H1 (cell line): ENCODE data around the gene VSIG10. TPM values are rescaled to one million over a fixed set of nuclear protein-coding genes. Genes with fewer than 3 reads are reported as not detected.

Experiments
- CTCF ChIA-PET: fragments of 300-600 bp; sonication (Branson Sonifier 250); formaldehyde crosslinking; loops from one replicate; lab custom pipeline; 2021; ENCODE audit not compliant: partially characterized antibody; lab: Charles Lee
- POLR2A ChIA-PET: fragments of 300-600 bp; sonication (Branson Sonifier 250); formaldehyde crosslinking; loops from one replicate; lab custom pipeline; 2021; ENCODE audit warnings: inconsistent platforms; ENCODE audit not compliant: partially characterized antibody; lab: Charles Lee
- DNase-seq, 2 experiments: peaks; one replicate each; pipeline versions ENCODE4 v3.0.0 to v3.0.0-alpha.2; 2010 to 2022; ENCODE audit warnings: low spot score in 2 of 2, low read depth in 1 of 2, mixed read lengths in 1 of 2
- FAIRE-seq: peaks from 2 replicates; lab custom pipeline; 2011; peaks lifted over from hg19 to GRCh38; lab: Jason Lieb, UNC
- H2AFZ ChIP-seq: 2 replicates; pipeline ENCODE4 v1.8.1; 2012; ENCODE audit warnings: low read length, inconsistent platforms
- H2AK5ac ChIP-seq: 2 replicates; pipeline ENCODE4 v1.6.1; 2013; ENCODE audit warnings: low read depth, low read length
- H2BK120ac ChIP-seq: replicated peaks from 2 replicates; pipeline ENCODE3; 2013; ENCODE audit warnings: low read depth, low read length, inconsistent platforms
- H2BK12ac ChIP-seq: 2 replicates; pipeline ENCODE4 v1.6.1; 2013; ENCODE audit warnings: low read depth, low read length
- H2BK15ac ChIP-seq: 2 replicates; pipeline ENCODE4 v1.6.1; 2013; ENCODE audit warnings: low read length
- H2BK20ac ChIP-seq: 2 replicates; pipeline ENCODE4 v1.6.1; 2013; ENCODE audit warnings: low read length
- H2BK5ac ChIP-seq: 2 replicates; pipeline ENCODE4 v1.6.1; 2013; ENCODE audit warnings: low read depth, low read length
- H3K14ac ChIP-seq: 2 replicates; pipeline ENCODE4 v1.6.1; 2013; ENCODE audit warnings: inconsistent platforms; ENCODE audit not compliant: insufficient read length
- H3K18ac ChIP-seq: 2 replicates; pipeline ENCODE4 v1.6.1; 2013; ENCODE audit warnings: low read length; ENCODE audit errors: extremely low read depth
- H3K23ac ChIP-seq: 2 replicates; pipeline ENCODE4 v1.6.1; 2013; ENCODE audit warnings: inconsistent platforms; ENCODE audit not compliant: insufficient read length
- H3K23me2 ChIP-seq: 2 replicates; pipeline ENCODE4 v1.6.1; 2013; ENCODE audit warnings: low read depth, low read length
- H3K27ac ChIP-seq: 2 replicates; pipeline ENCODE4 v1.6.1; 2011; ENCODE audit warnings: low read depth, low read length, inconsistent platforms
- H3K27me3 ChIP-seq, 4 experiments: replicated peaks in 1 of 4; 1 replicate in 1 of 4; 2 replicates in 3 of 4; pipeline versions ENCODE4 v1.6.1 to v1.8.1; 2011 to 2013; ENCODE audit warnings: low read length in 3 of 4, mild to moderate bottlenecking in 3 of 4, inconsistent platforms in 2 of 4, mixed read lengths in 2 of 4, moderate library complexity in 1 of 4; ENCODE audit not compliant: control insufficient read depth in 3 of 4, insufficient read depth in 3 of 4; ENCODE audit errors: extremely low read depth in 1 of 4
- H3K36me3 ChIP-seq, 4 experiments: 2 replicates each; pipeline versions ENCODE4 v1.6.1 to v1.8.1; 2011 to 2013; ENCODE audit warnings: mild to moderate bottlenecking in 4 of 4, low read length in 3 of 4, moderate library complexity in 2 of 4, control low read depth in 1 of 4, inconsistent platforms in 1 of 4; ENCODE audit not compliant: insufficient read depth in 4 of 4, control insufficient read depth in 2 of 4
- H3K4ac ChIP-seq: replicated peaks from 2 replicates; pipeline ENCODE3; 2013; ENCODE audit warnings: low read length, low read depth, mixed read lengths, inconsistent platforms; ENCODE audit not compliant: insufficient read length
- H3K4me1 ChIP-seq, 4 experiments: replicated peaks in 1 of 4; 1 replicate in 1 of 4; 2 replicates in 3 of 4; pipeline versions ENCODE4 v1.6.1 to v1.8.1; 2011 to 2013; ENCODE audit warnings: low read length in 3 of 4, inconsistent platforms in 2 of 4, mixed read lengths in 1 of 4; ENCODE audit not compliant: insufficient read depth in 4 of 4, control insufficient read depth in 3 of 4
- H3K4me2 ChIP-seq, 2 experiments: 2 replicates each; pipeline versions ENCODE4 v1.6.1 to v1.8.1; 2011 to 2013; ENCODE audit warnings: low read depth in 2 of 2, low read length in 2 of 2, control low read depth in 1 of 2, inconsistent platforms in 1 of 2, mild to moderate bottlenecking in 1 of 2; ENCODE audit not compliant: insufficient read depth in 1 of 2
- H3K4me3 ChIP-seq, 4 experiments: fragments of 200-600, 300-600 bp in 1 of 4; sonication (generic), shearing (Covaris generic), sonication (Bioruptor Twin) in 1 of 4; 2 replicates each; pipeline versions ENCODE4 v1.5.1 to v1.8.1; 2011 to 2016; ENCODE audit warnings: low read length in 4 of 4, low read depth in 3 of 4, control low read depth in 2 of 4, inconsistent platforms in 2 of 4, mild to moderate bottlenecking in 2 of 4, mixed read lengths in 1 of 4, moderate library complexity in 1 of 4; ENCODE audit not compliant: insufficient read depth in 2 of 4; ENCODE audit errors: extremely low read depth in 1 of 4
- H3K56ac ChIP-seq: replicated peaks from 2 replicates; pipeline ENCODE3; 2013; ENCODE audit warnings: low read depth, mild to moderate bottlenecking, mixed read lengths, low read length, inconsistent platforms; ENCODE audit not compliant: insufficient read length
- H3K79me1 ChIP-seq: 2 replicates; pipeline ENCODE4 v1.6.1; 2013; ENCODE audit warnings: low read depth, low read length, control low read depth
- H3K79me2 ChIP-seq, 2 experiments: 2 replicates each; pipeline versions ENCODE4 v1.6.1 to v1.8.1; 2012 to 2013; ENCODE audit warnings: low read length in 2 of 2, mild to moderate bottlenecking in 2 of 2, inconsistent platforms in 1 of 2; ENCODE audit not compliant: insufficient read depth in 2 of 2, control insufficient read depth in 1 of 2
- H3K9ac ChIP-seq, 4 experiments: replicated peaks in 1 of 4; 1 replicate in 1 of 4; 2 replicates in 3 of 4; pipeline versions ENCODE4 v1.6.1 to v1.8.1; 2011 to 2013; ENCODE audit warnings: low read depth in 3 of 4, low read length in 3 of 4, control low read depth in 2 of 4, mild to moderate bottlenecking in 2 of 4, moderate library complexity in 2 of 4, inconsistent platforms in 1 of 4; ENCODE audit errors: extremely low read depth in 1 of 4
- H3K9me3 ChIP-seq, 2 experiments: 2 replicates each; pipeline versions ENCODE4 v1.6.1 to v1.8.1; 2012 to 2013; ENCODE audit warnings: mild to moderate bottlenecking in 2 of 2, moderate library complexity in 2 of 2, control low read depth in 1 of 2, inconsistent platforms in 1 of 2, low read depth in 1 of 2, low read length in 1 of 2, mixed read lengths in 1 of 2; ENCODE audit not compliant: insufficient read depth in 2 of 2
- H4K20me1 ChIP-seq, 2 experiments: replicated peaks in 1 of 2; 2 replicates each; pipeline versions ENCODE3 to v1.8.1; 2011 to 2013; ENCODE audit warnings: inconsistent platforms in 2 of 2, low read length in 2 of 2, mild to moderate bottlenecking in 1 of 2; ENCODE audit not compliant: insufficient read depth in 2 of 2, control insufficient read depth in 1 of 2
- H4K5ac ChIP-seq: 2 replicates; pipeline ENCODE4 v1.6.1; 2013; ENCODE audit warnings: low read length, low read depth, mixed read lengths, inconsistent platforms; ENCODE audit not compliant: insufficient read length
- H4K8ac ChIP-seq: 2 replicates; pipeline ENCODE4 v1.8.0; 2013; ENCODE audit warnings: mild to moderate bottlenecking, moderate library complexity, low read length, inconsistent platforms; ENCODE audit not compliant: insufficient read depth; ENCODE audit errors: extremely low read depth
- H4K91ac ChIP-seq: replicated peaks from 2 replicates; pipeline ENCODE3; 2013; ENCODE audit warnings: low read length, mixed read lengths, inconsistent platforms; ENCODE audit not compliant: insufficient read length
- CEBPB ChIP-seq: IDR thresholded peaks from 2 replicates; pipeline ENCODE4 v1.6.1; 2012; ENCODE audit warnings: low read depth, low read length
- CHD1 ChIP-seq: IDR thresholded peaks from 2 replicates; pipeline ENCODE4 v1.6.1; 2012; ENCODE audit warnings: low read depth, low read length, improper control_type of control experiment
- HDAC6 ChIP-seq: IDR thresholded peaks from one replicate; pipeline ENCODE4 v1.7.1; 2012; ENCODE audit warnings: low read depth, mild to moderate bottlenecking, inconsistent platforms, low read length, moderate library complexity
- MAFK ChIP-seq: IDR thresholded peaks from 2 replicates; pipeline ENCODE4 v1.6.1; 2012; ENCODE audit warnings: low read depth, mild to moderate bottlenecking, improper control_type of control experiment, low read length
- RNF2 ChIP-seq: fragments of 200-900, 300-1000 bp; sonication (generic); IDR thresholded peaks from 2 replicates; pipeline ENCODE4 v1.7.1; 2016; ENCODE audit warnings: borderline replicate concordance, low read depth, mild to moderate bottlenecking, antibody characterized with exemption, low read length; ENCODE audit not compliant: poor library complexity, severe bottlenecking; ENCODE audit errors: missing control alignments
- RXRA ChIP-seq: IDR thresholded peaks from 2 replicates; pipeline ENCODE4 v1.6.1; 2011; ENCODE audit warnings: low read depth, mild to moderate bottlenecking, low read length, moderate library complexity; ENCODE audit not compliant: insufficient read depth
- WGBS, 2 experiments: shearing (Covaris generic) in 1 of 2; methylation state at CpG; one replicate each; pipeline versions ENCODE4 v1.1.6 to v1.1.7; 2013 to 2015; ENCODE audit warnings: low lambda C conversion rate in 2 of 2, mixed read lengths in 2 of 2, inconsistent platforms in 1 of 2, low coverage in 1 of 2, missing lambda C conversion rate in 1 of 2; ENCODE audit not compliant: insufficient replicate concordance in 2 of 2, insufficient coverage in 1 of 2, insufficient read length in 1 of 2; ENCODE audit errors: extremely low coverage in 1 of 2, missing lambda C conversion rate in 1 of 2; 5-methylcytosine and 5-hydroxymethylcytosine counted together
- polyA plus RNA-seq, 7 experiments: library from polyadenylated mRNA; depleted of rRNA in 3 of 7; stranded (reverse) in 5 of 7; unstranded in 2 of 7; fragments of >200 nt in 5 of 7; fragments of 200-250 nt in 2 of 7; gene quantifications; 1 replicate in 5 of 7; 2 replicates in 1 of 7; 4 replicates in 1 of 7; pipeline versions ENCODE4 v1.2.1 to v1.2.3, GENCODE V29; 2011 to 2013; ENCODE audit warnings: missing spikeins in 2 of 7, mixed read lengths in 2 of 7
- total RNA-seq: library from RNA; stranded (reverse); fragmentation: NEBNext Ultra II Directional; extraction: Animal tissue kit (Norgen Biotek cat#: 25700); gene quantifications from 2 replicates; pipeline ENCODE4 v1.2.1, GENCODE V29; 2021

The VSIG10 gene
- total and polyA plus RNA-seq, 2 of the 8 experiments (the other 6 are each of a cell fraction or from before 2014, with no cell fraction given), result 34.4 to 93.6 TPM

GRCh38 chr12:118052324-118053070 lies 51.3 kb downstream of the VSIG10 start:
- H3K9me3 ChIP-seq, result no peaks in the 10 kb centered on the region
- no peak overlapping the region for H3K14ac ChIP-seq
- POLR2A ChIA-PET, result interaction anchor here (2.2 to 3.7 kb wide), 2 partner anchors 9 kb away, joined by 6 to 16 read pairs; partner anchors contain the start of gene WSB2
- no peak overlapping the region for H4K91ac ChIP-seq
- H2BK5ac ChIP-seq, result no peak overlapping the region; the same call in 1 of the 2 replicates
- no peak overlapping the region for H3K4me2 ChIP-seq
- H3K4me1 ChIP-seq, result no peaks in the 10 kb centered on the region; a peak in 1 of 7 replicates
- peaks cover 4% of the 10 kb centered on the region in 2 experiments for H4K20me1 ChIP-seq
- FAIRE-seq (no peak), DNase-seq (no peak)
- H3K27me3 ChIP-seq, result no peaks in the 10 kb centered on the region
- CTCF ChIA-PET, result interaction anchor here (1.8 to 5.8 kb wide), 2 partner anchors 13 to 129 kb away, joined by 4 to 49 read pairs; no protein-coding TSS in a partner anchor
- H3K23me2 ChIP-seq, result no peaks in the 10 kb centered on the region
- no peak overlapping the region for H2BK15ac ChIP-seq
- no peak overlapping the region; a peak in 1 of 7 replicates for H3K9ac ChIP-seq
- WGBS, 2 experiments, result 92% methylated on average over 14 of the region's 14 CpGs; no CpG with 5 or more reads in 1 of the 2 experiments
- TF ChIP-seq RXRA (no peak), MAFK (no peak), CEBPB (peak; percentile 6; the same call in 1 of the 2 replicates), HDAC6 (no peak), CHD1 (no peak), RNF2 (no peak)
- H3K36me3 ChIP-seq, result peaks cover 2 to 29% (median 17%) of the 10 kb centered on the region in 4 experiments; a peak in 6 of 8 replicates
- no peak overlapping the region for H2AK5ac ChIP-seq
- no peak overlapping the region for H2AFZ ChIP-seq
- peaks cover 6% of the 10 kb centered on the region for H3K79me1 ChIP-seq
- no peak overlapping the region for H3K27ac ChIP-seq
- no peak overlapping the region for H3K4me3 ChIP-seq
- no peak overlapping the region for H3K4ac ChIP-seq
- no peak overlapping the region for H2BK12ac ChIP-seq
- no peak overlapping the region for H3K18ac ChIP-seq
- peaks cover 0 to 26% of the 10 kb centered on the region in 2 experiments; a peak in 2 of 4 replicates for H3K79me2 ChIP-seq
- no peak overlapping the region for H2BK120ac ChIP-seq
- H4K8ac ChIP-seq, result no peak overlapping the region
- no peak overlapping the region for H4K5ac ChIP-seq
- H3K56ac ChIP-seq, result no peak overlapping the region
- no peak overlapping the region for H3K23ac ChIP-seq
- no peak overlapping the region for H2BK20ac ChIP-seq
